Measurements from ENCODE around the gene SLC39A11.

GRCh38 chr17:73069164-73069770 lies 23.2 kb downstream of the SLC39A11 start:
- TF ChIP-seq POLR2A (IDR thresholded peaks at IDR 0.05) (no peak), CTCF (IDR thresholded peaks at IDR 0.05) (no peak)

Data from esophagus squamous epithelium (tissue), 4 donors.